GM19455 (cell line): ENCODE data around the gene DAB2IP.

Source experiments
- ATAC-seq: cut with Tn5 transposase; IDR thresholded peaks from one replicate; pipeline ENCODE4 v1.9.1; 2021; ENCODE audit not compliant: unreplicated experiment

Gene DAB2IP

DNA sequence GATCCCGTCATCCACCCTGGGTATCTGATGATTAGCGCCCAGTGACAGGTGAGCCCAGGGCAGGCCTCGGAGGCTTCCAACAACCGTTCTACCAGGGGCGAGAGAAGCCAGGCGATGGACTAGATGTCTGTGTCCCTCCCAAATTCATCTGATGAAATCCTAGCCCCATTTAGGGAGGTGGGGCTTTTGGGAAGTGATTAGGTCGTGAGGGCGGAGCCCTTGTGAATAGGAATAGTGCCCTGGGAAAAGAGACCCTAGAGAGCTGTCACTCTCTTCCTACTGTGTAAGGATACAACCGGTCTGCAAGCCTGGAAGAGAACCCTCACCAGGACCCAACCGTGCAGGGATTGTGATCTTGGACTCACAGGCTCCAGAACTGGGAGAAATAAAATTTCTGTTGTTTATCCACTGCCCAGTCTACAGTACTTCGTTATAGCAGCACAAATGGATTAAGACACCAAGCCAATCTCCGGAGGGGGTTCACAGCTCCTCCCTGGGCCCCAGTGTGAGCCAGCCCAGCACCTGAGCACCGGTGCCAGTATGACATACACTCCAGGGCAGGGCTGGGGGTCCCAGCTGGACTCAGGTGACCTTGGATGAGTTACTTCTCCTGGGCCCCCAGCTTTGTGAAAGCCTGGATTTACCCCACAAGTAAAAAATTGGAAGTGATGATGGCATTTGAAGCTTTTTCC lies 162.2 kb downstream of the DAB2IP start:
- ATAC-seq, result no peak

DNA sequence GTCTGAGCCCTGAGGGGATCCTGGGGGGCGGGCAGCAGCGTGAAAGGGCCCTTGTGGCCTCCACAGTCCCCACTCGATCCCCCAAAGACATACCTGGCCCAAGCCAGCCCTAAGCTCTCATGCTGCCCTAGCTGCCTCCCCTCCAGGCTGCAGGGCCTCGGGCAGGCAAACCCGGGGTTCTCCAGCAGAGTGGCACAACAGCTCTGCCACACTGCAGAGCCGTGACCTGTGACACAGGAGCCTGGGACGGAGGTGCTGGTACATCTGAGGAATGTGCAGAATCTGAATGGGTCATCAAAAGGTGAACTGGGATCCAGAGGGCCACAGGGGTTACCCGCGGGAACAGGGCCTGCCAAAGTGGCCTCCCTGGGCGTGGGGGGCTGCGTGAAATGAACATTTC lies 163.2 kb downstream of the DAB2IP start:
- no peak for ATAC-seq

DNA sequence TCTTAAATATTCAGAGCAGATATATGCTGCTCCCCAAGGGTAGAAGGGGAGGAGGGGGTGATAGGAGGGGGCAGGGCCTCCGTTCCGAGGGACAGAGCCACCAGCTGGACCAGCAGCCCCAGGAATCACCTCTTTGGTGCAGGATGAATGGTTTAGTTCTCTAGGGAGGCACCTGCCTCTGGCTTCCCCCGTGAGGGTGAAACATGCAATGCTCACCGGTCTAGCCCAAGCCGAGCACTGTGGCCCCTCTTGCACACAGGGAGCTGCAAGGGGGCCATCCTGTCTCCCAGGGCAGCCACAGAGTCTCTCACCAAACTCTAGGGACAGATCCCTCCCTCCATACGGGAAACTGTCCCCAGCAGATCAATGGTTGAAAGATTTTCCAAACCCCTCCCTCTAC lies 163.7 kb downstream of the DAB2IP start:
- no peak for ATAC-seq

DNA sequence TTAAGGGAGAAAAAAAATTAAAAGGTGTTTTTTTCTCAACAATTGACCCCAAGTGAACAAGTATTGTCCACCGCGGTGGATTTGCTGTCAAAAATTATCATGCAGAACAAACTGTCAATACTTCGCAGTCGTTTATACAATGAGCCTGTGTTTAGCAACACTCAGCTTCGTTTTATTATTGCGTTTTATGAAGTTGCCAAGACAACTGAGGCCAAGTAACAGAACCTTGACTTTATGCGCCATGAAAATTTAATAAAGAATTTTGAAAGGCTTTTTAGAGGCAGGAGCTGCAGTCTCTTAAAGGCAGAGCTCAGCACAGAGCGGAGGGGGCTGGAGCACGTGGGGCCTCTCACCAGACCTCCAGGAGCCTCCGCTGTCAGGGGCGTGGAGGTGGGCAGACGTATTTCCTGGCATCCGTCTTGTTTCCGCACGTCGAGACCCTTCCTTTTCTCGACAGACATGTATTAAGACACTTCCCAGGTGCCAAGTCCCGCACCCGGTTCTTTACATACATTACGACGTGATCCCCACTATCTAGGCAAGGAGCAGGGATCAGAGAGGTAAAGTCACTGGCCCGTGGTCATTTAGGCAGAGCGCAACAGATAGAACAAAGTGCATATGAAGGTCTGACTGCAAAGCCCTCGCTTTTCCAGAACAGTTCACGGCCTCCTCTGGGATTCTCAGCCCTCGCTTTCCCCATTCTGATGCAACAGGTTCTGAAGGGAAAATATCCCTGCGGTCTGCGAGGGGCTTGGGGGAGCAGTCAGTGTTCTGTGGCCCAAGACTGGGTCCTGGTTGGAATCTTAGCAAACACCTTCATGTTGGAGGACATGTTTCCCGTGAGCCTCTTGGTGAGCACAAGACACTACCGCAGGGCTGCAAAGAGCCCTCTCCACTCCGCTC lies 164.4 kb downstream of the DAB2IP start:
- no peak for ATAC-seq

DNA sequence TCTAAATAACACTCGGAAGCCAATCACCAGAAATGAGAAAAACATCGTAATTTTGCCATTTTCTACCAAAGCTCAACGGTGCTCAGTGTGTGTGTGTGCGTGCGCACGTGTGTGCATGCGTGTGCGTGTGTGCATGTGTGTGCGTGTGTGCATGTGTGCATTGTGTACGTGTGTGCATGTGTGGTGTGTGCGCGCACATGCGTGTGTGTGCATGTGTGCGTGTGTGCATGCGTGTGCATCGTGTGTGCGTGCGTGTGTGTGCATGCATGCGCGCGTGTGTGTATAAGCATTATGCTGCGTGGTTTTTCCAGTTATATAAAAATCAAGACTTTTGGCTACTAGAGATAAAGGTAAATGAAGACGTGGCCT lies 165.0 kb downstream of the DAB2IP start:
- ATAC-seq, result no peak

DNA sequence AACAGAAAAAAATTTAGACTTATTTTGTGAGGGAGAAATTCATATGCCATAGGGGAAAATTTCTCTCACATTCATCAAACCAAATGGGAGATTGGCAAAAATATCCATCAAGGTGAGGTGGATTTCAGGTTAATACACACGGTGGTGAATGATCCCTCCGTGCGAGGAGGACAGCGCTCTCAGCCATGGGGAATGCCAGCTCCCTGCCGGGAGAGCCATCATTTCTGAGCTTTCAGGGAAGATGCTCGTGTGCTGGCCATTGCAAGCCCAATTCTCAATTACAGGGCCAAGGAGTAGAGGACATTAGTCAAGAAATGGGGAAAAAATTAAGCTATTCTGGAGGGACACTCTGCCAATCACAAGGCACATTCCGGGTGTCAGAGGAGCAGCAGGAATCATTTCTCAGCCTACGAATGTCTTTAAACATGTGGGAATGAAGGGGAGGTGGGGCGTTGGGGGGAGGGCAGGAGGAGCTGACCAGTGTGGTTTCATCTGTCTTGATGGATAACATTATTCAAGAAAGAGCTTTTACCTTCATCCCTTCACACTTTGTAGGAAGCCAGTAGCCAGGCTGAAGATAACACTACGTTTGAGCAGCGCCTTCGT lies 165.5 kb downstream of the DAB2IP start:
- no peak for ATAC-seq

DNA sequence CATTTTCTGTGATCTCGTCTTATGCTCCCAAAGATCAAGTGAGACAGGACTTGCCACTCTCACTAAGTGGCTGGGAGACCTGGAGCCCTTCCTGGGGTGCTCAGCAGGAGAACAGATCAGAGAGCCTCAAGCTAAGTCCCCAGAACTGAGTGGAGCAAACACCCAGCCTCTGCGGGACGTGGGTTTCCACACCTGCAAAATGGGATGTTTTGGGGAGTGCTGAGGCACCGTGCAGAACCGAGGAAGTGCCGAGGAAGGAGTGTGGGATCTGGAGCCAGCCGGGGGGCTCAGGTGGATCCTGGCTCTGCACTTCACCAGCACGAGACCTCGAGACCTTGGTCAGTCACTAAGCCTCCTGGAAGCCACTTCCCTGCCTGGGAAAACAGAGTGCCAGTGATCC lies 166.0 kb downstream of the DAB2IP start:
- ATAC-seq, result no peak

DNA sequence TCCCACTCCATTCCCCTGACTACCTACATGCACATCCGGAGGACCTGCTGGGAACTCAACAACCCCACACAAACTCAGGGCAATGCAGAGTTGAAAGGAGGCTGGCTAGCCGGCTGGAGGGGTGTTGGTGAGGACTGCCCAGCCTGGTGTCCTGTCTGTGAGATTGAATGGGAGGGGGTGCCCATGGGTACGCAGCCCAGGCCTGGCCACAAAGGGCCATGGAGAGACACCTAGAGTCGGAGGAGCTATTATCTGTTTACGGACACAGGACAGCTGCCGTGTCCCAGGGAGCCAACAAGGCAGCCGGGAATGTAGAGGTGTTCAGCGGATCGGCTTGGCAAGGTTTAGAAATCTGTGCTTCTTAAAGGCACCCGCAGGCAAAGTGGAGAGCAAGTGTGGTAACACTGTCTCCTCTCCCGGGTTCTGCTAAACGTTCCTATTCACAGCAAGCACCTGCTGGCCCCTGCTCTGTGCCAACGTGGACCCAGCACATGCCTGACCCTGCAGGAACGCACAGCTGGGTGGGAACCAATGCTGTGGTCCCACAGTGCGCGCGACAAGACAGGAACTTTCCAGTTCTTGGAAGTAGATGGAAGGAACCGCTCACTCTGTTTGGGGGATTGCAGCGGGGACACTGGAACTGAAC lies 166.7 kb downstream of the DAB2IP start:
- no peak for ATAC-seq

DNA sequence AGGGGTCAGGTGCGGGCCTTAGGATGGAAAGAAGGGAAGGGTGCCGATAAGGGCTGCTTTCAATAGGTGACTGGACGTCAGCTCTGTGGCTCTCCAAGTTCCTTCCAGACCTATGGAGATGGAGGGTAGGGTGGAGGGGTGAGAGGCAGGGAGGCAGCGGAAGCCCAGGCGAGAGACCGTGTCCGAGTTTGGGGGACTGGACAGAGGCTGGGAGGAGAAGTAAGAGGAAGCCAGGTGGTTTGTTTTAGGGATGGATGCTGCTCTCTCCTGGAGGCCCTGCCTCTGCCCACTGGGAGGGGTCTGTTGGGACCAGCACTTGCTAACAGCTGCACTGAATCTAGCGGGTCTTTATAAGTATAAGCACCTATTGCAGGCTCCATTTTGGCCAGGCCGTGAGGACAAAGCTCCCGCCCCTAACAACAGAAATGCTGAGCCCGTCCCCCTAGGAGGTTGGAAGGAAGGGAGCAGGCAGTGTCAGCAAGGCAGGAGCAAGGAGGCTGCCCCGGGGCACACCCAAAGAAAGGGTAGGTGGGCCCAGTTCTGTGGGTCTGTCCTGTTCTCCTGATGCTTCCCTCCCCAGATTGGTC lies 167.5 kb downstream of the DAB2IP start:
- no peak for ATAC-seq

DNA sequence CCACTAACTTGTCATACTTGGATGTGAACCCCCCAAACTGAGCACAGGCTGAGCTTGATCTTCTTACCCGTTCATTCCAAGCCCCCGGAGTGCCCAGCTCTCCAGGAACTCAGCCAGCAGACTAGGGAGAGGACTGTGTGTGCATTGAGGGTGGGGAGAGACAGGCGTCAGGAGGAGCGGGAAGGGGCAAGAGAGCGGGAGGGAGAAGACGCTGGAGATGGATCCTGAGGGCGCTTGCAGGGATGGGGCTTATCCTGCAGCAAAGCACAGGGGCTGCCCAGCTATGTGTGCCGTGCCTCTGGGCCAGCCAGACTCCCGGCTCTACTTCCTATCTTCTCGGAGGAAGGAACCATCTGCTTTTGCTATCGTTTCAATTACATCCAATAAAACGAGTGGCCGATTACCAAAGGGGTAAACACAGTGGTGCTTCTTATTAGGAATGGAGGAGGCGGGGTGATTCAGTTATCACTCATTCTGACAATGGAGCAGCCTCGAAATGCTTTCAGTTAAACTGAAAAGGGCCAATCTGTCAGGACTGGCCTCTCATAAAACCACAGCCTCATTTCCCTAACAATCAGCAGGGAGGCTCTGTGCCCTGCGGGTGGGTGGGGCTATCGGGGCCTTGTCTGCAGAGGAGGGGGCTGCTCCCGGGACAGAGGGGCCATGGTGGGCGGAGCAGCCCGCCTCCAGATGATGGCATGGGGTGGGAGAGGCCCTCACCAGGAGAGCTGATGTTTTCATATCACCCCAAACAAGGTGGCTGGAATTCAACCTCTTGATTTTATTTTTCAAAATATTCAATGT lies 168.2 kb downstream of the DAB2IP start:
- no peak for ATAC-seq

DNA sequence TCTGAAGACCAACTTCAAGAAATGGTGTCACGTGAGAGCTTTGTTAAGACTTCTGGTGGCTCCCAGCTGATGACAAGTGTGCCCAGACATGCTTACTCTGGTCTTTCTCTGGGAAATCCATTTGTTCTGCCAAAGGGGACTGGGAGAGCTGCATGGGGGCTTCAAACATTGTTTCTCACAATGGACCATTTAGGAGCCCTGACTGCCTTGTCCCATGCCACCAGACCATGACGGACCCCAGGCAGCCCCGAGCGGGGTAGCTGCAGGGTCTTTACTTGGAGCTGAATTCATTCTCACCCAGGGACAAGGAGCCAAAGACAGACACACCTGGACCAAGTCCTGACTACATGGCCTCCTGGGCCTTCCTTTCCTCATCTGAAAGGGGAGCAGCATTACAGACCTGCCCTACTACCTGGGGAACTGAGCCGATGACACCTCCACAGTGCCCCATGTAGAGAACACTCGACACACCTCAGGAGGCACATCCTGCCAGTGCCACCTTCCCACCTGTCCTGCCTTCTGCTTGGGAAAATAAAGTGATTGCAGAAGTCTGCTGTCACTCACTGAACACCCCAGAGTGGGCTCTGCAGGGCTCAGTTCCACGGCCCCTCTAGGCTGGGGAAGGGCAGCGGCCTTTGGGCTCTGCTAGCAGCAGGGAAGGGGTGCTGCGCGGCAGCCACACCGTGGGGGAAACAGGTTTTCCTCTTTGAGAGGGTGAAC lies 169.0 kb downstream of the DAB2IP start:
- ATAC-seq, result no peak

DNA sequence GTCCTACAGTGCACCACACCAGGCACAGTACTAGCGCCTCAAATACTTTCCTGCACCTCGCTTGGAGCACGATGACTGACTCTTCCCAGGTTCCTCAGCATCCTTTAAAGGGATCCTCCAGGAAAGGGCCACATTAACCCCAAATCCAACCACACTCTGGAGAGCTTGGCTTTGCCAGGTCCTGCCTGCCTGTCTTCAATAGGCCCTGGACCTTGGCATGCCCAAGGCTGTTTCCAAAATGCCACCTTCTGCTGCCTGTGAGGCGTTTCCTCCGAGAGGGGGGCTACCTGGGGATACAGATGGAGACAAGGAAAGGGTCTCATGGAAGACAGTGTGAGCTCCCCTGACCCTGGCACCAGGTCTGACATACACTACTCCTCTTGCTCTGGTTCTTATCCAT lies 169.9 kb downstream of the DAB2IP start:
- ATAC-seq, result no peak

DNA sequence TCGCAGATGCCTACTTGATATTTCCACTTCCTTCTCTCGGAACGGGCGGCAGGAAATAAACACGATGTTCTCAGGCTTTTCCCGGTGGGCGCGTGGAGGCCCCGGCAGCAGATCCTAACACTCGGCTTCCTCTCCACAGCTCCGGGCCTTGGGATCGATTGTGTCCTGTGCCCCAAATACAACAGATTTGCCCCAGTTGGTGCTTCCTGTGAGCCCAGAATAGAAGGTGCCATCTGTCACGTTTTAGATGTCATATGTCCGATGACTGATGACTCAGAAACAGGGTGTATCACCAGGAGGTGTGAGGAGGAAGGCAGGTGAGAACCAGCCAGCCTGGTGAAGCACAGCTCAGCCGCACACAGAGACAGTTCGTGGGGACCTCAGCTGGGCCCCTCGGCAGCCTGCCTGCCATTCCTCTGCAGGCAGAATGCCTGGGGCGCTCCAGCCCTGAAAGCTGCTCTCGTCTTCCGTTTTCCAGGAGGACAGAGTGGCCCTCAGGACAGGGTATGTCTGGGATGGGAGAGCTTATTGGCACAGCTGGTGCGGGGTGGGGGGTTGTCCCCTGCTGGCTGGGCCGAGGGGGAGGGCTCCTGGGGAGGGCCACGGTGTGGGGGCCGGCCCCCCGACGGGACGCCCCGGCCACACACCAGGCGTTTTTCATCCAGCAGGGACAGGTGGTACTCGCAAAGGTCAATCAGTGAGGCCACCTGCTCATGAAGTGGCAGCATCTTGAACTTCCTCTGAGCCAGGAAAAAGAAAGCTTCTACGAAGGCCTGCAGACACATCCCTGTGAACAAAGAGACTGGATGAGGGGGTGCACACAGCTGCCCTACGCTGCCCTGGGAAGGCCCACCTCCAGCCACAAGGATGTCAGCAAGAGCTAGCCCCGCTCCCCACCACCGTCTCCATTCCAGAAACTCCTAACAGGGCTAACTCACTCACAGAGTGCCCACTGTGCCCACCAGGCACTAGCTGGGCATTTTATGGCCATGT lies 171.0 kb downstream of the DAB2IP start:
- ATAC-seq, result no peak

DNA sequence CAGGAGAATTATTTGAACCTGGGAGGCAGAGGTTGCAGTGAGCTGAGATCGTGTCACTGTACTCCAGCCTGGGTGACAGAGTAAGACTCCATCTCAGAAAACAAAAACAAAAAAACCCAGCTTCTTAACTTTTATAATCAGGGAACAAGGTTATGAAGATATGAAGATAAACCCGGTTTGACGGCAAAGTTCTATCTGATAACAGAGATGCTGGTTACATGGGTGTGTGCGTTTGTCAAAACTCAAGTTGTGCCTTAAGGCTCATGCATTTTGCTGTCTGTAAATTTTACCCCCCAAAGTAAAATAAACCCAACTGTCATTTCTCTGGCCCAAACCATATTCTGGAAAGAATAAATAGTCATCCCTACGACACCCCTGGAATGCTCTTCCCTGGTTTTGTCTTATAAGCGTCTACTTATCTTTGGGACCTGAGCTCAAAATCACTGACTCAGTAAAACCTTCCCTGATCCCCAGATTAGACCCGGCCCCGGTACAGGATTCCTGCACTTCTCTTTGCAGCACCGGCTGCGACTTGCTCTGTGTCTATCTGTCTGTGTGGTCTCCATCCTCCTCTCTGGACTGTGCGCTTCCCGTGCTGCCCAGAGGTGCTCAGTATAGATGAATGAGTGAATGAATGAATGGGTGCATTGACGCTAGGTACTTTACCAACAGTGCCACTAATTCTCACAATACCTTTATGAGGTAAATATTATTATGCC lies 172.2 kb downstream of the DAB2IP start:
- no peak for ATAC-seq

DNA sequence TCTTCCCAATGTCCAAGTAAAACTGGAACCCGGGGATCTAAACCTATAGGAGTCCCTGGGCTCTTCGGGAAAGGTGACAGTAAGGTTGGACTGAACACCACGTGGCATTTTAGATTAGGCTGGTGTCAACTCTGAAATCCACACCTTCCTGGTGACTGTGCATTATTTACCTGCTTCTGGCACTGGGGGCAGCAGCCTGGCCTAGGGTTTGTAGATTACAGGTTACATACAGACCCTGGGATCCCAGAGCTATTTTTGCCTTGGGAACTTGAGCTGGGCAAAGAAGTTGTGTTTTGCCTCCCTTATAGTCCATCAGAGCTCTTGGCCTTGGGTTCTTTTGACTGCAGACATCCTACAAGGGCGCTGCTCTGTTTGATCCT lies 173.2 kb downstream of the DAB2IP start:
- no peak for ATAC-seq

DNA sequence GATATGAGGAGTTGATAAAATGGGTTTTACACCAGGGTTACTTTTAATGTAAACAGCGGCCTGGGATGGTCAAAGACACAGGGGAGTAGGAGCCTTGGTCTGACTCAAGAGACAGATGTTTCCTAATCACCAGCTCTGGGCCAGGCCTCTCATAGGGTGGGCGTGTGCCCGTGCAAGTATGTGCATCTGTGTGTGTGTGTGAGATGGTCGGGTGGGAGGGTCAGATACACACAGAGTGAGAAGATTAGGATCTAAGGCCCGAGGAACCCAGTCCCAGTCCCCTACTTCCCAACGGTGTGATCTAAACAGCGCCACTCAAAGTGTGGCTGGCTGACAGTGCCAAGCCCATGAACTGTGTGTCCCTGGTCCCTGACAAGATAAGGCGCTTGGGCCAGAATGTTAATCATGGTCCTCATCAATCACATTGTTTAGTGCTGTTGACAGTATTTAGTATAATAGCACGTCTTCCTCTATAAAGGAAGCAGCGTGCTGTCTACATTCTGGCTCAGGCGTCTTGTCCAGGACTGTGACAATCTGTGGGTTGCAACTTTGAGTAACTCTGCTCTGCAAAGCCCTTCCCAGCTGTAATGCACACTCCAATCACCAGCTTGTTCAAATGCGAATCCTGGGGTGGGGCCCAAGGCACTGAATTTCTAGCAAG lies 173.7 kb downstream of the DAB2IP start:
- no peak for ATAC-seq

DNA sequence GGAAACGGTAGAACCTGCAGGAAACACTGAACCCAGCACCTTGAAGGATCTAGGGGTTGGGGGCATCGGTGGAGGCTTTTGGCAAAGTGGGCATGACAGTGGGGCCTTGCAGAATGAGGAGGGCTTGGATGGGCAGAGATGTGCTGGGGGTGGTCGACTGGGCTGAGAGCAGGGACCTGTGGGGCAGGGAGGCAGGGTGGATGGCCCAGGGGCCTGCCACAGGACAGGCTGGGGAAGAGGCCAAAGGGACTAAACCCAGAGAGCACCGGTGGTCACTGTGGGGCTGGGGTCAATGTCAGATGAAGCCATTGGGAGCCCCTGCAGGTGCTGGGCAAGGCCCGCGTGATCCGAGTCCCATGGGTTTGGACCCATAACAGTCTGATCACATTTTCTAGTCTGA lies 175.3 kb downstream of the DAB2IP start:
- no peak for ATAC-seq
